Lower leg skin (tissue), 3 donors: ENCODE results near the gene GPX5.

ENCODE experiments used
- CTCF ChIP-seq, 3 donors: fragments of 450-650 bp; IDR thresholded peaks; one replicate each; pipeline ENCODE4 v1.5.1; 2016; ENCODE audit warnings: antibody characterized with exemption in 3 of 3, mild to moderate bottlenecking in 3 of 3, moderate library complexity in 2 of 3
- POLR2A ChIP-seq, 2 donors: fragments of 450-650 bp; IDR thresholded peaks; one replicate each; pipeline ENCODE4 v1.6.1; 2016 to 2017; ENCODE audit warnings: antibody characterized with exemption in 2 of 2, mild to moderate bottlenecking in 1 of 2, moderate library complexity in 1 of 2

GRCh38 chr6:28537509-28538140 lies 11.9 kb downstream of the GPX5 start:
- TF ChIP-seq CTCF (IDR thresholded peaks at IDR 0.05): no peak
- no peak for TF ChIP-seq POLR2A (IDR thresholded peaks at IDR 0.05)
